DMS114 treated with DMSO at 0.1 percent for 48 hours (cell line): Measurements from ENCODE around the gene SLFN11.
"Not testable (repeated sequence)": the region's sequence is repeated elsewhere in the genome, so short reads cannot be mapped to it uniquely, and the experiment has no call there.

Experiments
- DNase-seq: peaks from one replicate; lab custom pipeline; 2025; ENCODE audit not compliant: unreplicated experiment; lab: John Stamatoyannopoulos, UW

The SLFN11 gene, protein sequence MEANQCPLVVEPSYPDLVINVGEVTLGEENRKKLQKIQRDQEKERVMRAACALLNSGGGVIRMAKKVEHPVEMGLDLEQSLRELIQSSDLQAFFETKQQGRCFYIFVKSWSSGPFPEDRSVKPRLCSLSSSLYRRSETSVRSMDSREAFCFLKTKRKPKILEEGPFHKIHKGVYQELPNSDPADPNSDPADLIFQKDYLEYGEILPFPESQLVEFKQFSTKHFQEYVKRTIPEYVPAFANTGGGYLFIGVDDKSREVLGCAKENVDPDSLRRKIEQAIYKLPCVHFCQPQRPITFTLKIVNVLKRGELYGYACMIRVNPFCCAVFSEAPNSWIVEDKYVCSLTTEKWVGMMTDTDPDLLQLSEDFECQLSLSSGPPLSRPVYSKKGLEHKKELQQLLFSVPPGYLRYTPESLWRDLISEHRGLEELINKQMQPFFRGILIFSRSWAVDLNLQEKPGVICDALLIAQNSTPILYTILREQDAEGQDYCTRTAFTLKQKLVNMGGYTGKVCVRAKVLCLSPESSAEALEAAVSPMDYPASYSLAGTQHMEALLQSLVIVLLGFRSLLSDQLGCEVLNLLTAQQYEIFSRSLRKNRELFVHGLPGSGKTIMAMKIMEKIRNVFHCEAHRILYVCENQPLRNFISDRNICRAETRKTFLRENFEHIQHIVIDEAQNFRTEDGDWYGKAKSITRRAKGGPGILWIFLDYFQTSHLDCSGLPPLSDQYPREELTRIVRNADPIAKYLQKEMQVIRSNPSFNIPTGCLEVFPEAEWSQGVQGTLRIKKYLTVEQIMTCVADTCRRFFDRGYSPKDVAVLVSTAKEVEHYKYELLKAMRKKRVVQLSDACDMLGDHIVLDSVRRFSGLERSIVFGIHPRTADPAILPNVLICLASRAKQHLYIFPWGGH

DNA sequence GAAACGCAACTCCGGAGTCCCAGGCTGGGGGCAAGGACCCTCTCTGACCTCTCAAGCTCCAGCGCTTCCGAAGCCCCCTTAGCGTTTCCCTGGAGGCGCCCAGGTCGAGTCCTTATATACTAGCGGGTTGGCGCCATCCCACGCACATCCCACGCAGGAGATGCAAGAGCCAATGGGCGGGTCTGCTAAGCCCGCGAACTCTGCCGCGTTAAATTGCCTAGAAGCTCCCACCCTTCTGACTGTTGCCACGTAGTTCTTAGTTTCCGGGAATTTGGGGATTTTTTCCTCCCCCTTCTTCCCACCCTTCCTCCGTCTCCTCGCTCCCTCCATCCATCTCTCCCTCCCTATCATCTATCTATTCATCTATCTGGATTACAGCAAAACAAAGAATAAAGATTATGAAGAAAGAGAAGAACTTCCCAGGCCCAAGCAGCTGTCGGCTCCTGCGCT is at the start of gene SLFN11:
Gene SLFN11, minus strand, starts transcription at position 88 of the 450 bp plus-strand sequence. CDS start 9,814 bp downstream, outside the sequence.
- DNase-seq = peak; percentile 77

DNA sequence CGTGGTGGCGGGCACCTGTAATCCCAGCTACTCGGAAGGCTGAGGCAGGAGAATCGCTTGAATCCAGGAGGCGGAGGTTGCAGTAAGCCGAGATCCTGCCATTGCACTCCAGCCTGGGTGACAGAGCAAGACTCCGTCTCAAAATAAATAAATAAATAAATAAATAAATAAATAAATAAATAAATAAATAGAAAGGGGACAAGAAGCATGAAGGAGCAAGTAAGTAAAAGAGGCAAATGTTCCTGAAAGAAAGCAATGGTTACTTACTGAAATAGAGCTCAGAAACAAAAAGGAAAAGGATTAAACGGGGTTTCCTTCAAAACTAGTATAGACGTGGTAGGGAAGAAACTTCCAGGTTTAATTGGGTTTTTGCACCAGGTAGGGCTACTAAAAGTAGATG is 47.6 kb upstream of the SLFN11 start:
- DNase-seq = not testable (repeated sequence)

DNA sequence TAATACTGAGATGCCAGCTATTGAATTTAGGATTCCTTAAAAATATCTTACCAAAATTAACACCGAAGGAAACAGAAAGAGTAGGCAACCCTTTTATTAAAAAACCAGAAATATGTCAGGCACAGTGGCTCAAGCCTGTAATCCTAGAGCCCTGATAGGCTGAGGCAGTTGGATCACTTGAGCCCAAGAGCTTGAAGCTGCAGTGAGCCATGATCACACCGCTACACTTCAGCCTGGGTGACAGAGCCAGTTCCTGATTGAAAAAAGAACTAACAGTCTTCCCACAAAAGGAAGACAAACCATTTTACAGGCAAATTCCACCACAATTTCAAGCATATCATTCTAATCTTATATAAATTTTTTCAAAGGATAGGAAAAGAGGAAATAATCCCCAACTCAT is 43.2 kb upstream of the SLFN11 start:
- DNase-seq = no peak

DNA sequence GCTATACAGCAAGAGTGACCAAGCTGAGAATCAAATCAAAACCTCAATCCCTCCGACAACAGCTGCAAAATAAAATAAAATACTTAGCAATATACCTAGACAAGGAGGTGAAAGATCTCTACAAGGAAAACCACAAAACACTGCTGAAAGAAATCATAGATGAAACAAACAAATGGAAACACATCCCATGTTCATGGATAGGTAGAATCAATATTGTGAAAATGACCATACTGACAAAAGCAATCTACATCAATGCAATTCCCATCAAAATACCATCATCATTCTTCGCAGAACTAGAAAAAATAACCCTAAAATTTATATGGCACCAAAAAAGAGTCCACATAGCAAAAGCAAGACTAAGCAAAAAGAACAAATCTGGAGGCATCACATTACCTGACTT is 41.3 kb upstream of the SLFN11 start:
- not testable (repeated sequence) for DNase-seq

DNA sequence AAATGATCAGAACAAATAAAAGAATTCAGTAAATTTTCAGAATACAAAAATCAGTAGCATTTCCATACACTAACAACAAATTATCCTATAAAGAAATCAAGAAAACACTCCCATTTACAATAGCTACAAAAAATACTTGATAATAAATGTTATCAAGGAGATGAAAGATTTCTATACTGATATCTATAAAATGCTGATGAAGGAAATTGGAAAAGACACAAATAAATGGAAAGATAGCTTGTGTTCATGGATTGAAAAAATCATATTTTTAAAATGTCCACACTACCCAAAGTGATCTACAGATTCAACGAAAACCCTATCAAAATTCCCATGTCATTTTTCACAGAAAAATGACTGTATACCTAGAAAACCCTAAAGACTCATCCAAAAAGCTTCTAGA is 40.8 kb upstream of the SLFN11 start:
- DNase-seq = no peak

DNA sequence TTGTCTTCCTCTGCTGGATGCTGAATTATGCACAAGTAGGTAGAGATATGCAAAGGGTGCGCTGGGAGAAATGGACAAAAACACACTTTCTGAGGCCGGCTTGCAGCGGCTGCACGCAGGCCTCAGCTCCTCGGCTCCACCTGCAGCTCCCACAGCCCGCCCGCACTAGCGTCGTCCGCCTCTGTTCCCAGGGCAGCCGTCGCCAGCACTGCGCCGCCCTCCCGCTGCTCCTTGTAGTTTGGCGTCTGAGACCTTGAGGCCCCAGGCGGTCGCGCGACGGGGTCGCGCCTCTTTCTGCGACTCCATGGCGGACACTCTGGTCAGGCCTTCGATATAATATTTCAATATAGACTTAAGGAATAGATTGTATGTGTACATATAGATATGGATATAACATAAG is 34.1 kb upstream of the SLFN11 start:
- DNase-seq = no peak

DNA sequence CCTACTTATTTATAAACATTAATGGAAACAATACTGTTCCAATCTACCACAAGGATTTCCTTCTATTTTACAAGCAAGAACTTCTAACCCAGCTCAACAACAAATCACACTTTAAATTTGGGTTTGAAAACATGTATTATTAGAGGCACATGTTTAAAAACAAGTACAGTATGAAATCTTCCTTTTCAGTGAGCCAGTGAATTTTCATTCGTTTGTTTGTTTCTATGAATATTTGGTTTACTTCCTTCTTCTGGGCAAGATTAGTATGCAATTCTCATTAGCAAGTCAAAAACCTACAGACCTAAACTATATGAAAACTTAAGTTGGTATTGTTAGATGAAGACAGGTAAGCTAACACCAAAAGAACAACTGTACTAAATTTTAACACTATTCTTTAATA is 33.1 kb upstream of the SLFN11 start:
- no peak for DNase-seq

DNA sequence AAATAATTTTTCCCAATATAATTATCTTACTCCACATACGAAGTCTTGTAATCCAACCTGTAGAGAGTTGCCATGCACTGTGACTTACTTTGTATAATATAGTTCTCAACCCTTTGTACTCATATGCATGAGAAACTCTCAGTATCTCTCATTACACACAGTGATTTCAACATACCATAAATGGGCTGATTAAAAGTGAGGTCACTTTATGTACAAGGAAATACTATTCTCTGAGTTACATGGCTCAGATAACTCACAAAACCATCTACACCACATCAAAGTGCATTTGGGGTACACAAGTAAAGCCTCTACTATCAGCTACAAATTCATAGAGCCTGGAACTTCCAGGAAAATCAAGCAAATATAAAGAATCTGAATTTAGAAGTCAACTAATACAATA is 30.9 kb upstream of the SLFN11 start:
- DNase-seq = no peak

DNA sequence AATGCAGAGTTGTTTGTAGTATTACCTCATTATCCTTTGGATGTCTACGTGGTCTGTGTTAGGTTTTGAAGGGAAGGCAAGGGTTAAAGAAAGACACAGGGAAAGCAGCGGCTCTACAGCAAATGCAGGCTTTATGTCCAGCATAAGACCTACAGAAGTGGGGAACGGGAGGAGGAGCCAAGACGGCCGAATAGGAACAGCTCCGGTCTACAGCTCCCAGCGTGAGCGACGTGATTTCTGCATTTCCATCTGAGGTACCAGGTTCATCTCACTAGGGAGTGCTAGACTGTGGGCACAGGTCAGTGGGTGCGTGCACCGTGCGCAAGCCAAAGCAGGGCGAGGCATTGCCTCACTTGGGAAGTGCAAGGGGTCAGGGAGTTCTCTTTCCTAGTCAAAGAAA is 20.4 kb upstream of the SLFN11 start:
- DNase-seq = not testable (repeated sequence)

DNA sequence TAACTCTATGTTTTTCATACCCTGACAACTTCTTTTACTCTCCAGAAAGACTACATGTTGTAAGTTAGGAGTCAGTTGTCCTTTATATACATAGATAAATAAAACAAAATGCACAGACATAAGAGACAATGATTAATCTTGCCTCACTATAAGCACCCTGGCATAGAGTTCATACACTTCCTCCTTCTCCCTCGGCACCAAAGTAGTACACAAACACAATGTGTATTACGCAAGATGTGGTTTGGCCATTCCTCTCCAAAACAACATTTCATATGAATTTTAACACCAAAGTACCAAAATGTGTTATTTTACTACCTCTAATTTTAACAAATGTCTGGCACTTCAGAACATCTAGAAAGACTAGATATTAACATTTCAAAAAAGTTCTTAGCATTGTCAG is 17.2 kb upstream of the SLFN11 start:
- DNase-seq = no peak

DNA sequence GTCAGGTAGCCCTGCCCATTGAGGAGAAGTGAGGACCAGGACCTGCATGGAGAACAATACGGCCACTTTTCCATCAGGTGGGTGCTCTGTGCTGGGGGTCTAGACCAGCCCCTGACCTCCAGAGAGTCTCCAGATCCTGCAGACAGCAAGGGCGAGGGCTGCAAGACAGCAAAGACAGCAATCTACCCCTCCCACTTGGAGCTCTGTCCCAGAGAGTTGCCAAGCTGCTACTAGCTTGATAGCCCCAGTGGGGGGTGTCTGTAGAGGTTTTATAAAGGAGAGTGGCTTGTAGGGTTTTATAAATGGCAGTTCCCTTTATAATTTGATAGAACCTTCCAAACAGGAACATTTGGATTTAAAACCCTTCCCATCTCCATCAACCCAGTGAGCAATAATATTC is 16.7 kb upstream of the SLFN11 start:
- no peak for DNase-seq

DNA sequence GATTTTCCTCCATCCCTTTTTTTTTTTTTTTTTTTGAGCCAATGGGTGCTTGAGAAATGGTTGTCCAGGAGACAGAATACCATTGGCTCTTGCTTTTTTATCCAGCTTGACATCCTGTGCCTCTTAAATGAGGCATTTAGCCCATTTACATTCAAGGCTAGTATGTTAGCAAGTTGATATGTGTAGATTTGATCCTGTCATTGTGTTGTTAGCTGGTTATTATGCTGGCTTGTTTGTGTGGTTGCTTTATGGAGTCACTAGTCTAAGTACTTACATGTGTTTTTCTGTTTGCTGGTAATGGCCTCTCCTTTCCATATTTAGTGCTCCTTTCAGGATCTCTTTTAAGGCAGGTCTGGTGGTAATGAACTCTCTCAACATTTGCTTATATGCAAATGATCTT is 14.1 kb upstream of the SLFN11 start:
- no peak for DNase-seq

DNA sequence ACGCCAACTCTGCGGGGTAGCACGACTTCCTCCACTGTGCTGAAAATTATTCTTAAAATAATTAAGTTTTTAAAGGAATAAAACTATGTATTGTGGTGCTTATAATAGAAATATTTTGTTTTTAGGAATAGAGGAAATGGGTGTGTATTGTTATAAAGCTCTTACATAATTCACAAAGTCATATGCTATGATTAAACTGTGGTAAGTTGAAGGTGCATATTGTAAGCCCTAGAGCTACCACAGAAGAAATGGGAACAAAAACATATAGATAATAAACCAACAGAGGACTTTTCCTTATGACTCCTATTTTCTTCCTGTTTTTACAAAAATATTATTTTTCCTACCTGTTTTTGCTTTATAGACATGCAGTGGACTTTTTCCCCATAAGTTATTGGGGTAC is 4.3 kb upstream of the SLFN11 start:
- no peak for DNase-seq

DNA sequence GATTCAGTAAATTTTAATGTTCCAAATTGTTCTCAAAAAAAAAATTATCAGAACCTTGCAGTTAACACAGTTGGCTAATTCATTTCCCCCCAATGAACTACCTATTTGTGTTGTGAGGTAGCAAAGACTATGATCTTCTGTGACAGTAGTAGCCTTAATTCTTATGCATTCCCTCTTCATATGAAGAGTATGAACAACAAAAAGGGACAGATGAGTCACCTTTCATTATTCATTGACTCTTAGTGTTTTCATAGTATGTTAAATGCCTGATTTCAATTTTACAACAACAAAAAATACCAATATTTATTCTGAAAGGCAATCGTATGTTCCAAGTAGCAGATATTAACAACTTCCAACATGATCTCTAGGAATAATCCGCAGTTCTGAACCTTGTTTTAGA is 3.6 kb upstream of the SLFN11 start:
- DNase-seq = no peak

DNA sequence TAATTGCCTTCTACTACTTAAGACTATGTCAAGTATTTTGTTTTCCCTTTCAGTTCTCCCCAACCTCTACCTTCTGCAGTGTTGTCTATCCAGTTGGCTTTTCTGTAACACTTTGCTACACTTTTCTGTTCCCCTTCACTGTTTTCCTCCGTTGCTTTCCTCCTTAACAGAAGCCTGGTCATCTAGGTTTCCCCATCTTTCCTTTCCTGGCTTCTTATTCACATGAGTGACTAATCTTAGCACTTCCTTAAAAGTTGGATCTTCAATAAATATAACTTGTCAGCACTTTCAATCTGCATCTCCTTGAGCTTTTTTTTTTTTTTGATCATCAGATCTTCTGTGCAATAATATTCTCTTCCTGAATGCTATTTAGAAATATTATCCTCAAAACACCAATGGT is 2.8 kb upstream of the SLFN11 start:
- DNase-seq = no peak

DNA sequence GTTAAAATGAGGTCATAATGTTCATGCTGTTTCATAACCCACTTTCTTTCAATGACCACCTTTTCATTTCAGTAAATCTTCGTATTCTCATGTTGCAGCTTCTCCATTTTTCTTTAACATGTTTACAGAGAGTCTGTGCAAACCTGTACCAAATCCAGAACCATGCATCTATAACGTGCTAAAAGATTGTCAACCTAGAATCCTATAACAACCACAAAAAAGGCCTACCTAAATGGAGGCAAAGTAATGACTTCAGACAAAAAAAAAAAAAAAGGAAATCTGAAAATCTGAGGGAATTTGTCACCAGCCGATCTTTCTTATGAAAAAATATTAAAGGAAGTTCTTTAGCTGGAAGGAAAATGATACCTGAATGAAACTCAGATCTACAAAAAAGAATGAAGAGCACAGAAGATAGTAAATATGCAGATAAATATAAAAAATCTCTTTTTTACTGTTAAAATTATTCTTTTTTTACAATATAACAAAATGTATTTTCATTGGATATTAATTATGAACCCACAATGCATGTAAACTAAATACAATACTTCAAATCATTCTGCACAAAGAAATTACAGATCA is 1.4 kb upstream of the SLFN11 start:
- no peak for DNase-seq

DNA sequence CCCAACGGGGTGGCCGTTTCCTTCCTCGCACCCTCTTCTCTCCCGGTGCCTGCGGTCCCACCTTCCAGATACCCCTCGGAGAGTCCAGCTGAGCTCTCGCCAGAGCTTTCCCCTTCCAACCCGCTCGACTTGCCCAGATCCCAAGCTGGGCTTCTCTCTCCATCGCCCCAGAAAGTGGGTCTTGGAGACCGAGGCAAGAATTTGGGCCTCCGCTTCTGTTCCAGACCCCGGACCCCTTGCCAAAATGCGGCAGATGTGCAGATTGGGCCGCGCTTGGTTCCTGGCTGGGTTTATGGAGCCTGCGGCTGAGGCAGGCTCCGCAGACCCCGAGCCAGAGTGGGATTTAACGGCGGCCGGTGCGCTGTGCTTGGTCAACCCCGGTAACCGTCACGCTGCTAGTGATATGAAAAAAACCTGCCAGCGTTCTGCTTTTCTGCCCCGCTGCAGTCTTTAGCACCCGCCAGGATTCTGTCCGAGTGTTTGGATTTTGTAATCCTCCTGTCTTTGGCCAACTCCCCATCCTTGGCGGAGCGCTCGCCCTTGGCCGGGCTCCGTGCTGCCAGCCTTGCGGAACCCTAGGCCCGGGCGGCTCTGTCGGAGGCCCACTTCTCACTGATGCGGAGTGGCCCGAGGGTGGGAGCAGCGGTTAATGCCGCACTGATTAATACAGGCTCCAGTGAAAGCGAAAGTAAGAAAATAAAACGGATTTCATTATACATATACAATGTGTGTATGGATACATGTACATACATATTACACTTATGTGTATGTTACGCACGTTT is 754 bp upstream of the SLFN11 start:
- no peak for DNase-seq

DNA sequence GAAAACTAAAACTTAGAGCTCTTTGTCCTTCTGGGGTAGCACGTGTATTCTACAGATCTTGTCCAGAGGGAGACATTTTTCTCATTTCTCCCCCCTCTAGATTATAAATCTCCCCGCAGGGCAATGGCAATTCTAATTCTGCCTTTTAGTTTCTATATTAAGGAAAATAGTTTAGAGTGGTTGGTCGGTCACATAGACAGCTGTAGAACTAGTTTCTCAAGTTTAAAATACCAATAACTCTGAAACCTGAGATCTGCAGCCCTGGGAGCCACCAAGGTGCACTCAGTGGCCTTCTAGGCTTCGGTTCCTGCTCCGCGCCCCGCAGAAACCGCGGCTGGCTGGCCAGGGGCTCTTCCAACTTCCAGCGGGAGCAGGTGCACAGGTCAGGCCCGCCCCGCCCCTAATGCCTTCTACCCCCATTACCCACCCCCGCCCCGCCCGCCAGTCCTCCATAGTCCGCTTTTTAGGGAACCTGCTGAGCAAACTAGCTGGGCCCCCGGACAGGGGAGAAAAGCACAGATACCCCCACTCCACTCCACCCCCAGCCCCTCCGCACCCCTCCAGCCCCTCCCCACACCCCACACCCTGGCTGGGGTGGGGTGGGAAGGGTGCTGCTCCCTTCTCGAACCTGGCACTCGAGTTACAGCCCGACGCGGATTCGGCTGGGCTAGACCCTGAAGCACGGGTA is 431 bp downstream of the SLFN11 start:
- DNase-seq = no peak

DNA sequence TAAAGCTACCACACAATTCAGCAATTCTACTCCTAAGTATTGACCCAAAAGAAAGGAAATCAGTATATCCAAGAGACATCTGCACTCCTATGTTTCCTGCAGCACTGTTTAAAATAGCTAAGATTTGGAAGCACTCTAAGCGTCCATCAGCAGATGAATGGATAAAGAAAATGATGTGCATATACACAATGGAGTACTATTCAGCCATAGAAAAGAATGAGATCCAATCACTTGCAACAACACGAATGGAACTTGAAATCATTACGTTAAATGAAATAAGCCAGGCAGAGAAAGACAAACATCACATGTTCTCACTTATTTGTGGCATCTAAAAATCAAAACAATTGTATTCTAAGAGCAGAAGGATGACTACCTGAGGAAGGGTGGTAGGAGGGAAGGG is 1.5 kb downstream of the SLFN11 start:
- no peak for DNase-seq

DNA sequence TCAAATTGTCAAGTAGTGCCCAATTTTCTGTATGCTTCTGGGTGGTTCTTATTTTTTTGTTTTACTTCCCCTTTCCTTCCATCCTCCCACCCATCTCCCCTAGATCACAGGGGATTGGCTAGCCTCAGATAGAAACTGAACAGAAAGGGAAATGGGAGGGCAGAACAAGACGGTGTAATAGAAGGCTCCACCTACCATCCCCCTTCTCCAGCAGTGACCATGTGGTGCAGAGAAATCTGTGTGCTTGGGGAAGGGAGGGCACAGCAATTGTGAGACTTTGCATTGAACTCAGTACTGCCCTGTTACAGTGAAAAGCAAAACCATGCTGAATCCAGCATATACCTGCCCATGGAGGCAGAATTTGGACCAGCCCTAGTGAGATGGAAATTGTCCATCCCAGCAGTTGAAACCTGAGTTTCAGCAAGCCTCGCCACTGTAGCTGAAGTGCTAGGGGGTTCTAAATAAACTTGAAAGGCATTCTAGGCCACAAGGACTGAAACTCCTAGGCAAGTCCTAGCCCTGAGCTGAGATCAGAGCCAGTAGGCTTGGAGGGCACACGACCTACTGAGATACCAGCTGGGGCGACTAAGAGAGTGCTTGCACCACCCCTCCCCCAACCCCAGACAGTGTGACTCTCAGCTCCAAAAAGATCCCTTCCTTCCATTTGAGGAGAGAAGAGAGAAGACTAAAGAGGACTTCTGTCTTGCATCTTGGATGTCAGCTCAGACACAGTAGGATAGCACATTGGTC is 5.2 kb downstream of the SLFN11 start:
- no peak for DNase-seq
